Measurements from ENCODE around the gene PPP3R1.

PPP3R1 gene, protein sequence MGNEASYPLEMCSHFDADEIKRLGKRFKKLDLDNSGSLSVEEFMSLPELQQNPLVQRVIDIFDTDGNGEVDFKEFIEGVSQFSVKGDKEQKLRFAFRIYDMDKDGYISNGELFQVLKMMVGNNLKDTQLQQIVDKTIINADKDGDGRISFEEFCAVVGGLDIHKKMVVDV

DNA sequence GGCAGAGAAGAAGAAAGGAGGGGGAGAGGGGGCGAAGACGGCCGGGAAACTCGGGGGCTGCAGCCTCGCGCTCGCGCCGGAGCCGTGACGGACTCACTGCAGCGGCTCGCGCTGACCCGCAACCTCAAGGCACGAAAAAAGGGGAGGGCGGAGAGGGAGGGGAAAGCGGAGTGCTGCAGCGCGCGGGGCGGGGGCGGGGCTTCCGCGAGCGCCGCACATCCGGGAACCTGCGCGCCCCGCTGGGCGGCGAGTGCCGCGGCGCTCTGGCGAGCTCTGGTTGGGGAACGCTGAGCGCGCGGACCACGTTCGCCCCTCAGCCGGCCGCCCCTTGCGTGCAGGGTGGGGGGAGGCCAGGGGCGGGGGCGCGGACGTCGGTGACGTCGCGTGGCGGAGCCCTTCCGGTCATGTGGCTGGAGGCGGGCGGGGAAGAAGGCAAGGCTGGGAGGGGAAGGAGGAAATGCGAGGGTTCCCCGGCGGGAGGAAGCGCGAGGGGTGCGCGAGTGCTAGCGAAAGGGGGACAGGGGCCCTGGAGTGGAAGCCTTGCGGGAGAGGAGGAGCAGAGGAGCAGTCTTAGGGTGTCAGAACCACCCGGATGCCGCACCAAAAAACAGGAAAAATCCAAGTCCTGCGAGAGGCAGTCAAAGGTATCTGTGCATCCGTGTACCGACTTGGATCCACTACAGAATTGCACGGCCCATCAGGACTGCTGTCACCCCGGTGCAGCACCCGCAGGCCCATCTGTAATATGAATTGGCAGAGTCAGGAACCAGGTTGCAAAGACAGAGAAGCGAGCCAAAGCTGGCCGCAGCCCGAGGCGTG, at the start of gene PPP3R1:
Gene PPP3R1 (minus strand): TSS at position 133 of the 819 bp plus-strand sequence. CDS start 405 bp downstream, outside the sequence.
- DNase-seq, result peak; percentile 96

DNA sequence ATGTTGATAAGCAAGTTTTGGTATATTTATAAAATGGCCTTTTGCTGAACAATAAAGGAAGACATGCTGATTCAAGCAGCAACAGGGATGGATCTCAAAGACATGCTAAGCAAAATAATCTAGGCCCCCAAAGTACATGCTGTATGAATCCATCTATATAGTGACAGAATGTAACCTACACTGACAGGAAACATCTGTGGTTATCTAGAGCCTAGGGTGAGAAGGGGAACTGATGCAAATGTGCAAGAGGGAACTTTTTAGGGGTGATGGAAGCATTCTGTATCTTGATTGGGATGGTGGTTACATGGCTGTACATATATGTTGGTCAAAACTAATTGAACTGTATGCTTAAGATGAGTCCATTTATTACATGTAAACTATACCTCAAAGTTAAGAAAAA, 43.2 kb upstream of the PPP3R1 start:
- no peak for DNase-seq

DNA sequence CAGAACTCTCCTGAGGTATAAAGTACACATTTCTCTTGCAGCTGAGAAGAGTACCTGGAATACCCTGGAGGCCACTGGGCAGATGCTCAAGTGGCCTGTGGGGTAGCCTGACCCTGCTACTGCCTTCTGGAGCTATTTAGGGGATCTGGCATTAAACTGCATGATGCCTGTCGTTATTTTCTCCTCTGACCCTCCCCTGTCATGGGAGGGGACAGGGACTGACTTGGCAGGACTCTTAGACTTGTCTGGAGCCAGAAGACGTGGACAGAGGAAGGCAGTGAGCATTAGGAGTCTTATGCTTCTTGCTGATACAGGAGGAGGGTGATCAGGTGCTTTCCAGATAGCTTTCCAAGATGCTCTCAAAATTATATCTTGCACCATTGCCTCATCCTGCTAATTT, 42.6 kb upstream of the PPP3R1 start:
- no peak for DNase-seq

DNA sequence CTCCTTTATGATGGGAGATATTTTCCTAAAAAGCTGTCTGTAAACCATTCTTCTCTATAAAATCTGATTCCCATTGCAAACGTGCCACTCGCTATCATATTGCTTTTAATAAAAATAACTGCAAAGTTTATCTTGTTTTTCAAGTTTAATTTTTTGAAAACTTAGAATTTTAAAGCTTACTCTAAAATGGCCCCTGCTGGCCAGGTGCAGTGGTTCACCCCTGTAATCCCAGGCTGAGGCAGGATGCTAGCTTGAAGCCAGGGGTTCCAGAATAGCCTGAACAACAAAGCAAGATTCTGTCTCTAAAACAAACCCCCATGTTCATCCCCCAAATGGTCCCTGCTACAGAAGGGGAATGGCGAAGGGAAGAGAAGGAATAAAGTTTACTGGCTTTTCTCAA, 41.9 kb upstream of the PPP3R1 start:
- DNase-seq, result no peak

DNA sequence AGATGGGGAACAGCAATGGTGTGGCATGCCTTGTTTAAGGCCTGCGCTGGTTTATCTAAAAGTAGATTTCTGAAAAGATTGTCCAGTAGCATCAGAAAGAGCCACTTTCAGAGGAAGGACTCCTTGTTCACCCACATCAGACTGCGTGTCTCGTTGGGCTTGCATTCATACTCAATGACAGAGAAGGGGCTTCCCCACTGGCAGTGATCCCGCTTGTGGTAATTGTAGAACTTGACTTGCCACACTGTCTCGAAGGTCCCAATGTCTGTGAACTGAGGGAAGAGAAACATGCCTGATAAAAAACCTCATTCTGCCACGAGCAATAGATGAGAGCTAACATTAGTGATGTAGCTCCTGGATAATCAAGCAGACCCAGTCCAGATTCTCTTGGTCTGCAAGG, 41.4 kb upstream of the PPP3R1 start:
- DNase-seq, result no peak

DNA sequence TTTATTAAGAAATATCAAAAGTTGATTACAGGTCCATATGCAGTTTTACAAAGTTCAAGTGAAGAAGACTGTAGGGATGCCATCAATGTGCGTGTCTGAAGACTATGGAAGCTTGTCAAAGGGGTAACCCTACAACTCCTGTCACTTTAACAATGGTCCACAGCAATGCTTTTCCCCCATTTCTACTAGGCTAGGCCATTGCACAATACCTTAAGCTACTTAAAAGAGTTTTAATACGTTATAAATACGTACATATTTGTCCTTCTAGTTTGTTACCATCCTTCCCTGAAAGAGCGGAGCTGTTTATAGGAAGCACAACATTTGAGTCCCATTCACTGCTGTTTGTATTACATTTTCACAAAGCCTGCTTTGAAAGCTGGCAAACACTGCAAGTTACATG, 40.7 kb upstream of the PPP3R1 start:
- no peak for DNase-seq

DNA sequence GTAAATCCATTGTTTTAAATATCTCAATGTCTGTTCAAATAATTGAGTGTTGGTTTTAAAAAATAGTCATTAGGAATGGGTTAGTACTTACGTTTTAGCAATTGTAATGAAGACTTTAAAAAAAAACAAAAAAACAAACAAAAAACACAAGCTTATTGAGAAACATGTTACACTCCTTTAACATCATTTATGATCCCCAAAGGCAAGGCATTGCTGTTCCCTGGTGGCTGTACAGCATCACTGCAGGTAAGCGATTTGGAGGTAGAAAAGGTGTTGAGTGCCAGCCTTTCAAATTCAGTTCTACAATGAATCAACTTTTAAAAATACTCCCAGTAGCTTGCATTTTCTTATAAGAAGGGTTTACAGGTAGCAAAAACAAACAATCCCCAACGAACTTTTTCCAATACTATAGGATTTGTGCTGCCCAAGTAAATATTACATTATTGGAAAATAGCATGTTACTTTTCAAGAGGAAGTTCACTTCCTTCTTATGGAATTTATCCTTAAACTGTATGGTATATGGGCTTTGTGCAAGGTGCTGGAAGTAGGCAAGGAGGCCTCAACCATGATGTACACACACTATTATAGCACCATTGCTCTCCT, 39.9 kb upstream of the PPP3R1 start:
- DNase-seq, result peak; percentile 34

DNA sequence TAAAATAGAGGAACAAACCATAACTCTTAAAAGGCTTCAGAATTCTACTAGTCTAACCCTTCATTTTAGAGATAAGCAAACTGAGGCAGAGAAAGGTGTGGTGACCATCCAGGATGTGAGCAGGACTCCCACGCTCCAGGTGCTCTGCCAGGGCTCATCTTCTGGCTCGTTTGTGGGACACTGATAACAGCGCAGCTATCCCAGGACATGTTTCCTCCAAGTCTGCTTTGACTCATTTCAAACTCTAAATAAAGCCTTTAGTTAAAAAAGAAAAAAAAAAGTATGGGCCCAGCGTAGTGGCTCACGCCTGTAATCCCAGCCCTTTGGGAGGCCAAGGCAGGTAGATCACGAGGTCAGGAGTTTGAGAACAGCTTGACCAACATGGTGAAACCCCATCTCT, 39.0 kb upstream of the PPP3R1 start:
- no peak for DNase-seq

DNA sequence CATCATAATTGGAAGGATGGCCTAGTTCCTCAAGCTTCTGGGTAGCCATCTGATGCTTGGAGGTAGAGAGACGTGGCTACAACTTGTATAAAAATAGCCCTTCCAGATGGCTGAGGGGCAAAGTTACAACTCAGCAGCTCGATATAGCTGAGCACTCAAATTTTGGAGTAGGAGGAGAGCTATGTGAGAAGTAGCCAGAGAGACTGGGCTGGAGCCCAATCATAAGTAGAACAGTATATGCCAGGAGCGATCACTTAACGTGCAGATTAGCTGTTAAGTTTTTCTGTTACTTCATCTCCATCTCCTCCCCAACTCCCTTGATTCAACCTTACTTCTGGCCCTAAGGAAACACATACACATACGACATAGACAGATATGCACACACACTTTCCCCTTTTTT, 38.6 kb upstream of the PPP3R1 start:
- DNase-seq, result no peak

DNA sequence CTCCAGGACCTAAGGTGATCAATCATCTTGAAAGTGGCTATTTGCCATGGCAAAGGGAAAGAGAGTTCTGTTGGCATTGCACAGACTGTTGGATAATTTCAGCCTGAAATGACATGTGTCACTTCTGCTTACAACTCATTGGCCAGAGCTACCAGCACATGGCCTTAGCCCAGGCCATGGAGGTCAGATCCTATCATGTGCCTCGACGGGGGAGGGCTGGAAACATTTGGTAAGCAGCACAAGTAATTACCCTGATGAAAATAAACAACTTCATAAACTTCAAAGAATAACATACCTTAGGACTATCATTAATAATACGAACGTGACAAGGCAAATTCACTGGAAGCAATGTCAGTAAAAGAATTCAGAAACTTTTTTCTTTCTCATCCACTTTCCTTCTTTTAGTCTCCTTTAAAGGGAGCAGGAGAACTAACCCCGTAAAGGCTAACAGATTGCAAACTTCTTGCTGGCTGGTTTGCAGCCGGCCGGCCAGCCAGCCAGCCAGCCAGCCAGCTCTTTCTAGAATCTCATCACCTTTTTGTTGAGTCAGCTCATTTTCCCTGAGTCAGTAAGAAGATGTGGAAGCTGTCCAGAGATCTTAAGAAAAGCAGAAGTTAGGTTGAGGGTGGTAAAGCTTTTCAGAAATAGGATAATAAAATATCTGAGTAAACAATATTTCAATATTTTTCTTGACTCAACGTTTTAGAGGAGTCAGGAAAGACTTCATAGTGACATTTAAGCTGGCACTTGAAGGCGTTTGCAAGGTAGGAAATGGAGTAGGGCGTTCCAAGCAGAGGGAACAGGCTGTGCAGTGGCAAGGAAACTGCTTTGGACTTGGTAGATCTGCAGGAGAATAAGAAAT, 35.5 kb upstream of the PPP3R1 start:
- no peak for DNase-seq

DNA sequence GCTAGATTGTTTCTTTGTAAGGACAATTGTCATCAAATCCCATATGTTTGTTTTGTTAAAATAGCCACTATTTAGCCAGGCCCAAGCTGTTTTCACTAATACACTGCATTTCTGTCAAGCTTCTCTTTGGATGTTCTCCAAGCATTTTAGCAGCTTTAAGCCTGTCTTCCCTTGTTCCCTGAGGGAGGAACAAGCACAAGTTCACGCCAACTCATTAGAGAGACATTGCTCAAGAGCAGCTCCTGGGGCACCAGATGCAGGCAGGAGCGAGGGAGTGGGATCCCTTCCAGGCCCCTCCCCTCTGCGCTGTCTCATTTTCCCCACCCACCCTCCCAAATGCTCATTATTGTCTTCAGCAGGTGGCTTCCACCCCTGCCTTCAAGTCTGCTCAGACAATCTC, 32.6 kb upstream of the PPP3R1 start:
- no peak for DNase-seq

DNA sequence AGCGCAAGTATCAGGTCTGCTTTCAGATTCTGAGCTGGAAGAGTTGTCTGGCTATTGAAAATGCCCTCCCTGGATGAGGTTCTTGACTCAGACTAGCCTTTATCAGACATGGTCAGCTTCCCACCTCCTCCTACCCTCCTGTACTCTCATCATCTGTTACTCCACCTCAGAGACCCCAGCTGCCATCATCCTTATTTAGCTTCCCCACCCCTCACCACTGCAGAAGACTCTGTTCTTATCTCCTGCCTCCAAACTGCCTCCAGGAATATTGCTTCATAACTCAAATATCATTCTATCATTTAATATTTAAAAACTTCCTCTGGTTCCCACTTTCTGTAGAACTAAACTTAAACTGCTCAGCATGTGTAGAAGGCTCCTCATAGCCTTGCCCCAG, 31.1 kb upstream of the PPP3R1 start:
- no peak for DNase-seq

DNA sequence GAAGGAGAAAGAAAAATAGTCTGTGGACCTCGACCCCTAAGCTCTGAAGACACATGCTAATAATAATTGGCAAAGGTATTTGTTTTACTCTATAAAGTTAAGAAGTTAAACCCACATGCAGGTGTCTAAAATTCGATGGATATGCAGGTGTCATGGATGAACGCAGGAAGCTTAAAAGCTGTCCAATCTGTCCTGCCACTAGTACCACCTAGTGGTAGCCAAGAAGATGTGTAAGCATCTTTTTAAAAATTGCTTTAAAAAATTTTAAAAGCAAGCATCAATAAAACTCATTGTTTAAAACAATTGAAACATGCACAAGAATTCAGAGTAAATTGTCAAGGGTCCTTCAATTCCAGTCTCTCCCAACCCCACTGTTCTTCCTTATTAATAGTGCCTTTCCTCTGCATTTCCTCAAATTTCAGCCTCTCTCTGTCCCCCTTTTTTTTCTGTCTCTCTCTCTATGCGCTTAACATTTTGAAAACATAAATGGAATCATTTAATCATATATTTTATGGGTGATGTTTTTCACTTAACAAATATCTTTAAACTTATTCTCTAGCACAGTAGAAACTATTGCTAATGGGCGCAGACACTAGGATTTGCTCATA, 30.6 kb upstream of the PPP3R1 start:
- peak; percentile 44 for DNase-seq

DNA sequence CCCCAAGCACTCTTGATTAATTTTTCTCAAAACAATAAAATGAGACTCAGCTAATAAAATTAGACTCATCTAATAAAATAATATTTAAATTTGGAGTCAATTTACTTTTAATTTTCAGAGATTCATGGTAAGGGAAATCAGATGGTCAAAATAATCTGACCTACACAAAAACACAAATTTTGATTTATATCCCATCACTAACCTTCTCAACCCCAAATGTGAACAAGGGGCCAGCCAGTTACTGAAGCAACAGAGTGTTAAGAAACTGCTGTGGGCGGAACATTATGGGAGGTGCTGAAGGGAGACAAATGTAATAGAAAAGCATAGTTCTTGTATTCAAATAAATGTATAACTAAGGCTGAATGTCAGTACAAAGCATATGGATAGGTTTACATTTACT, 28.5 kb upstream of the PPP3R1 start:
- no peak for DNase-seq

DNA sequence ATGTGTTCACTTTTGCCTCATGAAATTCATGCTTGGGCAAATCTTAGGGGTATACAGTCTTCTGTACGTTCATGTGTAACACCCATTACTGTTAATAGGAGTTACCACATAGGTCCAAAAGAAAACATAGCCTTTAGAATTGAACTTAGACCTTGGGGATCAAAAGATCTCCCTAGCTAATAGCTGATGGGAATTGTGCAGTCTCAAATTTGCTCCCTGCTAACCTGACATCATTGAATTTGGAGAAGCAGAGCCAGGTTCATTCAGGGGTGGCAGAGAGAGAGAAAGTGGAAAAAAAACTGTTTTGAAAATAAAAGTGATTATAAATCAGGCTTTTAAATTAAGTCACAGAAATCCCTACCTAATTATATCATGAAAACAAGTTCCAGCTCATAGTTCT, 28.0 kb upstream of the PPP3R1 start:
- no peak for DNase-seq

DNA sequence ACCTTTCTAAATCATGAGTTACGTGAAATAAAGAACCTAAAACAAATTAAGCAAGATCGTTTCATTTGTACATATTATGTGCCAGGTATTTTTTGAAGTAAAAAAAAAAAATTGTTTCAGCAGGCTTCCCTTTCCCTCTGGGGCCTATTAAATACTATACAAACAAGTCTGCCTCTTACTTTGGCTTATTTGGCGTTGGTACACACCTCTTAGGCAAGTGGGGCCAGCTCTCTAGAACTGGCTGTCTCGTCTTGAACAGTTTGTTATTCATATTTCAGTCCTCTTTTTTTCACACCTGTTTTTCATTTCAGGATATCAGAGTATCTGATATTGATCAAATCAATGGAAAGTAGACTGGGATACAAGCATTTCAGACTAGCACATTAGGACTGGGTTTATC, 27.4 kb upstream of the PPP3R1 start:
- no peak for DNase-seq

DNA sequence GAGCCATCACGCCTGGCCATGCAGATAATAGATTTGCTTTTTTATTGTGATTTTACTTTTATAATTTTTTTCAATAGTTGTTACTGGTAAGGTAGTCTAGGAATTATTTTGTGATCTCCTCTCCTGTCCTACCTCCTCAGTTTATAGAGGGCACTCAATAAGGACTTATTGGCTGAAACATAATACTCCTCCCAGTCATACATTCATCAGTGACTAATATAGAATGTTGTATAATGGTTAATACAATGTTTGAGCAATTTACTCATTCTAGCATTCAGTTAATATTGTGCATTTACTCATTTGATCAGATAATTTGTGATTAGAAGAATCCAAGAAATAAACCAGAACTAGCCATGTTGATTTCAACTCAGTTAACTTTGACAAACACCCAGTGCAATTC, 25.8 kb upstream of the PPP3R1 start:
- DNase-seq, result no peak

DNA sequence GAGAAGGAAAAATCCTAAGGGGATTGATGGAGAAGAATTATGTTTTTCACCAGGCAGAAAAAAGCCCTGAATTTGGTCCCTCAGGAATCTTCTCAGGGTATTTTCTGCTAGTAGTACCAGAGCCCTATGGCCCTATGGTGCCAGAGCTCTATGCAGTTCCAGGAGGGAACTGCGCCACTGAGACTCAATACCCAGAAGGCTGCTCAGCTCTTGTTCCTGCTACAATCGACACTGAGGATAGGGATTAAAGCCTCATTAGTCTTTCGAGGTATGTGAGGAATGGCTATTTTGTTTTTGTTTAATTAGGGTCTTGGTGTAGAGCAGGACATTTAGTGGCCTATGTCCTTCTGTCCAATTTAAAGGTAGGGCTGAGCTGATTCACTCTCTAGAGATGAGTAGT, 21.7 kb upstream of the PPP3R1 start:
- DNase-seq, result no peak

DNA sequence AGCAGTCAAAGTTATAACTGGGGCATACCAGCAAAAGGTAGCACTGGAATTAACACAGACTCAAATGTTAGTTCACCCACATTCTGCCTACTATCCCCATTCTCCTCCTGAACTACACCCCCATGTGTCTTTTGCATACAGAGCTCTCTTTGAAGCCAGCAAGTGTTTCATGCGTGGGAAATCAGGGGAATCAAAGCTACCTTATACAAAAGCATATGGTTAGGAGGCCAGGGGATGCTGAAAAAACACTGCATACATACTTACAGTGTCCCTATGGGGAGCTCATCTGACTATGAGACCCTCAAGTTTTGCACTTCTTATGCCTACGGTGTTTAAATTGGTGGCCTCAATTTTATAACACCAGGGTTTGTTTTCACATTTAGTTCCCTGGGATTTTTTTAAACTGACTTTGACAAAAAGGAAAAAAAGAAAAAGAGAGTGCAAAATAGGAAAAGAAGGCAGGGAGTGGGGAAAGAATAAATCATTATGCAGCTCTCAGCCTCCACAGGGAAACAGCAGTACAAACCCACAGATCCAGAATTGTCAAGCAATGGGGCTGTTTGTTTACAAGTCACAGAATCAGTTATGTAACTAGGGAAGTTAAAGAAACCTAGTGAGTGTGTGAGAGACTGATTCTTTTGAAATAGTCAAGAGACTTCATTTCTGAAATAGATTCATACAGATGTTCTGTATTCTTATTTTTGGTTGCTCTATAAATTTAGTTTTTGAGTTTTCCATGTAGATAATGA, 20.1 kb upstream of the PPP3R1 start:
- no peak for DNase-seq

DNA sequence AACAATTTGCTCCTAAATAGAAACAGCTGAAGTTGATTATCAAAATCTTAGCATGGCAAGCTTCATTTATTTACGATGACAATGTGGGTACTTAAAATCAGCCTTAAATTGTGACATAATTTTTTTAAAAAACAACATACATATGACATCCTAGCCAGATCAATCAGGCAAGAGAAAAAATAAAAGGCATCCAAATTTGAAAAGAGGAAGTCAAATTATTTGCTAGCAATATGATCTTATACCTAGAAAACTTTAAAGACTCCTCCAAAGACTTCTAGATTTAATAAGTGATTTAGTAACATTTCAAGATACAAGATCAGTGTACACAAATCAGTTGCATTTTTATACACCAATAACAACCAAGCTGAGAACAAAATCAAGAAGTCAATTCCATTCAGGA, 14.3 kb upstream of the PPP3R1 start:
- DNase-seq, result no peak

DNA sequence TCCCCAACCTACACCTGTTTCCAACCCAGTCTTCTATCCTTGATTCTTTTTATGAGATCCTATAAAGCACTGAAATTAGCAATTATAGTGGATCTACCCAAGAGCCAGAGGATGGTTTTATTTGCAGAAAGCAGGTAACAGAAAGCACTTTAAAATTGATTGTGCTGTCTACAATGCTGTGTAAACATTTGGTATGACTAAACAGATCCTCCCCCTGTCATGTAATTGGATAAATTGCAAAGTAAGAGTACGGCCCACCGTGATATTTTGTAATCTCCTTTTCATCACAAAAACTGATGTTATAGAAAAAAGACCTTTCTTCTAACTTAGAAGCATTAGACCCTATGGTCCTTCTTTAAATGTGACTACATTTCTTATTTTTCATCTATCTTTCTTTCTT, 11.3 kb upstream of the PPP3R1 start:
- peak; percentile 17 for DNase-seq

DNA sequence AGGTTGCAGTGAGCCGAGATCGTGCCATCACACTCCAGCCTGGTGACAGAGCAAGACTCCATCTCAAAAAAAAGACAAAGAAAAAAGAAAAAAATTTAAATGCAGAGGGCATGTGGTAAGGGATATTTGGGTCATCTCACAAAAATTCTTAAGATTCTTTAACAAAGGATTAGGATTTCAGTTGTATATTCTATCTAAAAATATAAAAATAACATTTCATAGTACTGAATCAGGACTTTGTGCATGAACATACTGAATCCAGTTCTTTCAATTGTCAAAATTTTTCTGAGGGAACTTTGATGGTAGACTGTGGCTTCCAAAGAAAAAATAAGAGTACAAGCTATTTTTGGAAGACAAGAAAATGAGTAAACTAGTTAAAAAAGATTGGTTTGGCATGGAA, 6.5 kb upstream of the PPP3R1 start:
- DNase-seq, result no peak
